Mammary epithelial cell (primary cell): ENCODE results near the gene ANGPT4.

Source experiments
- EZH2 ChIP-seq: IDR thresholded peaks from 2 replicates; pipeline ENCODE4 v1.6.1; 2012; ENCODE audit warnings: low read length, inconsistent platforms, borderline replicate concordance
- TF ChIP-seq, protein P1 (sequence below), 2 donors: IDR thresholded peaks in 1 of 2; conservative IDR thresholded peaks in 1 of 2; 2 replicates each; pipeline ENCODE4 v1.5.1; 2011 to 2012; ENCODE audit warnings: inconsistent platforms in 2 of 2, low read length in 2 of 2, mild to moderate bottlenecking in 2 of 2, control low read depth in 1 of 2, low read depth in 1 of 2; ENCODE audit not compliant: insufficient read depth in 1 of 2; ENCODE audit errors: extremely low read depth in 1 of 2

DNA sequence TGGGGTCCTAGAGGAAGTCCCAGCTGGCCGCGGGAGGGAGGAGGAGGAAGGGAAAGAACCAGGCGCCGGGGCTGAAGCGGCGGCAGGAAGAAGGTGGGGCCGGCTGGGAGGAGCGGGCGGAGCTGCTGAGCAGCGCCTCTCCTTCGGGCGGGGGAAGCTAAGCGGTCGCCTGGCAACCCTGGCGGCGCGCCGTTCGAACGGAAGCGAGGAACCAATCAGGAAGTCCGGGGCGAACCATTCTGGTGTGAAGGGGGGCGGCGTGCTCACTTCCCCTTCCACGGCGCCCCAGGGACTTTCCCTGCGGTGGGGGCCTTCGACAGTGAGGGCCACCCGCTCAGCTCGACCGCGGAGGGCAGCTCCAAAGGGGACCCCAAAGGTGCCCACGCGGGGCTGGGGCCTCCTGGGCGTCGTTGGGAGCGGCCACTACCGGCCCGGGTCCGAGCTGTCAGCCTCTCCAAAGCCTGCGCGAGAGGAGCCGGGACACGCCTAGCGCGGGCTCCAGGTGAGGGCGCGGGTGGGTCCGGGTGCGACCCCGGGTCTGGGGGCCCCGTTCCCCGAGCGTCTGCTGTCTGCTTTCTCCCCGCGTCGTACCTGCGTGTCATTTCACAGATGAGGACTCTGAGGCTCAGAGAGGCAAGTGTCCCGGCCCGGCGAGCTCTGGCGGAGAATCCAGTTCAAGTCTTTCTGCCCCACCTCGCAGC, 82.5 kb downstream of the ANGPT4 start, which contains the start of gene FAM110A:
- TF ChIP-seq, protein P1, sequence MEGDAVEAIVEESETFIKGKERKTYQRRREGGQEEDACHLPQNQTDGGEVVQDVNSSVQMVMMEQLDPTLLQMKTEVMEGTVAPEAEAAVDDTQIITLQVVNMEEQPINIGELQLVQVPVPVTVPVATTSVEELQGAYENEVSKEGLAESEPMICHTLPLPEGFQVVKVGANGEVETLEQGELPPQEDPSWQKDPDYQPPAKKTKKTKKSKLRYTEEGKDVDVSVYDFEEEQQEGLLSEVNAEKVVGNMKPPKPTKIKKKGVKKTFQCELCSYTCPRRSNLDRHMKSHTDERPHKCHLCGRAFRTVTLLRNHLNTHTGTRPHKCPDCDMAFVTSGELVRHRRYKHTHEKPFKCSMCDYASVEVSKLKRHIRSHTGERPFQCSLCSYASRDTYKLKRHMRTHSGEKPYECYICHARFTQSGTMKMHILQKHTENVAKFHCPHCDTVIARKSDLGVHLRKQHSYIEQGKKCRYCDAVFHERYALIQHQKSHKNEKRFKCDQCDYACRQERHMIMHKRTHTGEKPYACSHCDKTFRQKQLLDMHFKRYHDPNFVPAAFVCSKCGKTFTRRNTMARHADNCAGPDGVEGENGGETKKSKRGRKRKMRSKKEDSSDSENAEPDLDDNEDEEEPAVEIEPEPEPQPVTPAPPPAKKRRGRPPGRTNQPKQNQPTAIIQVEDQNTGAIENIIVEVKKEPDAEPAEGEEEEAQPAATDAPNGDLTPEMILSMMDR (conservative IDR thresholded peaks at IDR 0.05 in 1 of 2, IDR thresholded peaks at IDR 0.05 in 1 of 2; ENCODE audit: extremely low read depth in 1 of 2, insufficient read depth in 1 of 2, low read depth in 1 of 2, low read length in 2 of 2): no peak
- TF ChIP-seq EZH2: no peak
